ENCODE results near the gene DDX10. TPM values are rescaled to one million over a fixed set of nuclear protein-coding genes. Genes with fewer than 3 reads are reported as not detected.
"Not testable (repeated sequence)": the region's sequence is repeated elsewhere in the genome, so short reads cannot be mapped to it uniquely, and the experiment has no call there.

The DDX10 gene
- total RNA-seq, 2 donors from 2014 or later, result 21.1 to 21.3 TPM

- intact Hi-C loops (cut with DNase I), result no loop called here
- no peak for DNase-seq (ENCODE audit: low spot score)
Observed at GRCh38 chr11:108698844-108699642, 34.2 kb downstream of the DDX10 start.

- DNase-seq (ENCODE audit: low spot score), result no peak
- intact Hi-C loops (cut with DNase I), result no loop called here
Observed at GRCh38 chr11:108703916-108704315, 39.0 kb downstream of the DDX10 start.

DNA sequence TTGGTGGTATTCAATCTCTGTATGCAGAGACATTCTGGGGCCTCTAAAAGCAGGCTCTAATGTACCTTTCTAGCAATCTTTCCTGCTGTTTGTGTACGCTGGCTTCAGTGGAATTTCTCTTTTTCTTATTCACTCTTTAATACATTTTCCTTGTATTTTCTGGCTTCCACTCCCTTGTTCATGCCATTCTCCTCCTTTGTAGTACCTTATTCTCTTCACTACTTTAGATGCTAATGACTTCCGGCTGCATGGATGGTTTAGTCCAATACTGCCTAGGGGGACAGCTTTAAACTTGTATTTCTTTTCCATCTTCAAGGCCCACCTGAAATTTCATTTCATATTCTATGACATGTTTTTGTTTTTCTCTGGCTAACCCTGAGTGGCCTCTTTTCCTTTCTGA is 40.2 kb downstream of the DDX10 start:
- no peak for DNase-seq (ENCODE audit: low spot score)

GRCh38 chr11:108708173-108708572 is 43.3 kb downstream of the DDX10 start:
- DNase-seq (ENCODE audit: low spot score), result no peak
- intact Hi-C loops (cut with DNase I), result no loop called here

More for the DNA sequence above, 40.2 kb downstream of the DDX10 start:
- intact Hi-C loops (cut with DNase I), result no loop called here

DNA sequence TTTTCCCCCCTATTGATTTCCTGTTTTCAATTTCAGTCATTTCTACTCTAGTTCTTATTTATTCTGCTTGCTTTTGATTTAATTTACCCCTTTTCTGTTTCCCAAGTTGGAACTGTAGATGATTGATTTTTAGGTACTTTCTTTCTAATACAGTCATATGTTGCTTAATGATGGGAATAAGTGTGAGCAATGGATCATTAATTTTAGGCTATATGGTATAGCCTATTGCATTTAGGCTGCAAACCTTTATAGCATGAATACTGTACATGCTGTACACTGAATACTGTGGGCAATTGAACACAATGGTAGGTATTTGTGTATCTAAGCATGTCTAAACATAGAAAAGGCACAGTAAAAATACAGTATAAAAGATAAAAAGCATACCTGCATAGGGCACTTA is 44.9 kb downstream of the DDX10 start:
- intact Hi-C loops (cut with DNase I), result no loop called here
- DNase-seq (ENCODE audit: low spot score), result no peak

DNA sequence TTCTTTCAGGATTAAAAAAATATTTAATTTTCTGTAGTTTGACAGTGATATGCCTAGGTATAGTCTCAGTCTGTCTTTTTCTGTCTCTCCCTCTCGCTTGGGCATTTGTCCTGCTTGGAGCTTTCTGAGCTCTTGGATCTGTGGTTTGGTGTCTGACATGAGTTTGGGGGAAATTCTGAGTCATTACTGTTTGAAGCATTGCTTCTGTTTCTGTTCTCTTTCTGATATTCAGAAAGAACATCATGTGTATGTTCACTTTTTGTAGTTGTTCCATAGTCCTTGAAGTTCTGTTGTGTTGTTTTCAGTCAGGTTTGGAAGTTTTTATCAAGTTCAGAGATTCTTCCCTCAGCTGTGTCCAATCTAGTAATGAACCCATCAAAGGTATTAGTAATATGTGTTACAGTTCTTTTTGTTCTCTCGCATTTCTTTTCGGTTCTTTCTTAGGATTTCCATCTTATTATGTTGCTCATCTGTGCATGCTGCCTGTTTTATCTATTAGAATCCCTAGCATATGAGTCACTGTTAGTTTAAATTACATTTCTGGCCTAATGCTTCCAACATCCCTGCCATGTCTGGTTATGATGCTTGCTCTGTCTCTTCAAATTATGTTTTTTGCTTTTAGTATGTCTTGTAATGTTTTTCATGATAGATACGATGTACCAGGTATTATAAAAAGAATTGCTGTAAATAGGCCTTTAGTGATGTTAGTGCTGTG is 48.4 kb downstream of the DDX10 start:
- intact Hi-C loops (cut with DNase I), result no loop called here
- no peak for DNase-seq (ENCODE audit: low spot score)

- intact Hi-C loops (cut with DNase I), result no loop called here
- no peak for DNase-seq (ENCODE audit: low spot score)
Observed at GRCh38 chr11:108715239-108715638, 50.4 kb downstream of the DDX10 start.

- DNase-seq (ENCODE audit: low spot score), result no peak
- intact Hi-C loops (cut with DNase I), result no loop called here
Observed at GRCh38 chr11:108718466-108718865, 53.6 kb downstream of the DDX10 start.

GRCh38 chr11:108724974-108725689 is 60.3 kb downstream of the DDX10 start:
- DNase-seq (ENCODE audit: low spot score), result no peak
- intact Hi-C loops (cut with DNase I), result no loop called here

GRCh38 chr11:108726077-108726800 is 61.4 kb downstream of the DDX10 start:
- intact Hi-C loops (cut with DNase I), result no loop called here
- DNase-seq (ENCODE audit: low spot score), result no peak

DNA sequence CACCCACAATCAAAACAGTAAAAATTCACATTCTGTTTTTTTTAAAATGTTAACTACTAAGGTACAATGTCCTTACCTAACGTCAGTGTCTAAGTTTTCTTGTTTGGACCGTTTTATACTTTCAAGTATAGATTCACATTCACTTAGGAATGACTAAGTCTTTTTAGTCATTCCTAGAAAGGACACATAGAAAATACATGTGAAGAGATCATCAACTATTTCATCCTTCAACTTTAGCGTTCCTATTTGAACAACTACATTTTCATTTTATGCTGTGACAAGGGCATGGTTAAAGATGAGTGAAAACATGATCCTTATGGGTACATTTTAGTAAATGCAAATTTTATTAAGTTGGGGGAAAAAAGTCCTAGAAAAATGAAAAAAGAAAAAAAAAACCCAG is 62.8 kb downstream of the DDX10 start:
- intact Hi-C loops (cut with DNase I), result no loop called here
- DNase-seq (ENCODE audit: low spot score), result no peak

GRCh38 chr11:108729227-108729871 is 64.5 kb downstream of the DDX10 start:
- intact Hi-C loops (cut with DNase I), result no loop called here

GRCh38 chr11:108732395-108732794 is 67.5 kb downstream of the DDX10 start:
- DNase-seq (ENCODE audit: low spot score), result no peak
- intact Hi-C loops (cut with DNase I), result no loop called here

More at GRCh38 chr11:108729227-108729871, 64.5 kb downstream of the DDX10 start:
- DNase-seq (ENCODE audit: low spot score), result no peak

- intact Hi-C loops (cut with DNase I), result no loop called here
- DNase-seq (ENCODE audit: low spot score), result no peak
Observed at GRCh38 chr11:108733479-108734116, 68.7 kb downstream of the DDX10 start.

DNA sequence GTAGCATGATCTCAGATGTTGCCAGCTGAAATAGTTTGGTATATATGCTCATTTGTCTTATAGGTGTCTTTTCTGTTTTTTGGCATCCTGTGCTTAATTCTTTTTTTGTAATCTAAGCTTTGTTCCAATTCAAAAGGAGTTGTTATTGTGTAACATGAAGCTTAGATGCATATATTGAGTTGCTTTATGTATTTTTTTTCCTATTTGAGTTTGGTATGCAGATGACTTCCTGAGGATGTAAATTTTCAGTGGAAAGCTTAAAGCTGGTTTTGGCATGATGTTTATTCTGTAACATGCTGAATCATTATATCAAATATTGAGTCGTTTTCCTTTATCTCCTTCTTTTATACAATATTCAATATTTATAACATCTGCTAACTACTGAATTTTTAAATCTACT is 69.4 kb downstream of the DDX10 start:
- DNase-seq (ENCODE audit: low spot score), result no peak
- intact Hi-C loops (cut with DNase I), result no loop called here

- intact Hi-C loops (cut with DNase I), result no loop called here
- no peak for DNase-seq (ENCODE audit: low spot score)
Observed at GRCh38 chr11:108734956-108735559, 70.2 kb downstream of the DDX10 start.

DNA sequence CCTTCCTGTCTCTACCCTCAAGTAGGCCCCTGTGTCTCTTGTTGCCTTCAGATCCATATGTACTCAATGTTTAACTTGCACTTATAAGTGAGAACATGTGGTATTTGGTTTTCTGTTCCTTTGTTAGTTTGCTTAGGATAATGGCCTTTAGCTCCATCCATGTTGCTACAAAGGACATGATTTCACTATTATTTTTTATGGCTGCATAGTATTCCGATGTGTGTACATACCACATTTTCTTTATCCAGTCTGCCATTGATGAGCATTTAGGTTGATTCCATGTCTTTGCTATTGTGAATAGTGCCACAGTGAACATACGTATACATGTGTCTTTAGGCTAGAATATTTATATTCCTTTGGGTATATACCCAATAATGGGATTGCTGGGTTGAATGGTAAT is 75.3 kb downstream of the DDX10 start:
- intact Hi-C loops (cut with DNase I); DNase-seq (ENCODE audit: low spot score): not testable (repeated sequence)

GRCh38 chr11:108743851-108744250 is 79.0 kb downstream of the DDX10 start:
- intact Hi-C loops (cut with DNase I), result no loop called here
- no peak for DNase-seq (ENCODE audit: low spot score)
